ENCODE results near the gene RAB11FIP4.

Gene RAB11FIP4

GRCh38 chr17:31386542-31387075, 4.9 kb upstream of the RAB11FIP4 start:
- no peak for DNase-seq (ENCODE audit: low read depth in 3 of 3)

DNA sequence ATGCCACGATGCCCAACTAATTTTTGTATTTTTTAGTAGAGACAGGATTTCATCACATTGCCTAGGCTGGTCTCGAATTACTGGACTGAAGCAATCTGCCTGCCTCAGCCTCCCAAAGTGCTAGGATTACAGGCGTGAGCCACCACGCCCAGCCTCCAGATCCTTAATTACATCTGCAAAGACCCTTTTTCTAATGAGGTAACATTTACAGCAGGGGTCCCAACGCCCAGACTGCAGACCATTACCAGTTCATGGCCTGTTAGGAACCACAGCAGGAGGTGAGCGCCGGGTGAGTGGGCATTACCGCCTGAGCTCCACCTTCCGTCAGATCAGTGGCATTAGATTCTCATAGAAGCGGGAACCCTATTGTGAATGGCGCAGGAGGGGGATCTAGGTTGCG, 4.0 kb upstream of the RAB11FIP4 start:
- no peak for DNase-seq (ENCODE audit: low read depth in 3 of 3)

GRCh38 chr17:31388351-31388750, 3.1 kb upstream of the RAB11FIP4 start:
- no peak for DNase-seq (ENCODE audit: low read depth in 3 of 3)

GRCh38 chr17:31388770-31389656, 2.5 kb upstream of the RAB11FIP4 start:
- no peak for DNase-seq (ENCODE audit: low read depth in 3 of 3)

- no peak for DNase-seq (ENCODE audit: low read depth in 3 of 3)
These were observed 1.7 kb upstream of the RAB11FIP4 start for GRCh38 chr17:31389657-31390381.

GRCh38 chr17:31390426-31390747, 1.1 kb upstream of the RAB11FIP4 start:
- DNase-seq (ENCODE audit: low read depth in 3 of 3), result no peak

DNA sequence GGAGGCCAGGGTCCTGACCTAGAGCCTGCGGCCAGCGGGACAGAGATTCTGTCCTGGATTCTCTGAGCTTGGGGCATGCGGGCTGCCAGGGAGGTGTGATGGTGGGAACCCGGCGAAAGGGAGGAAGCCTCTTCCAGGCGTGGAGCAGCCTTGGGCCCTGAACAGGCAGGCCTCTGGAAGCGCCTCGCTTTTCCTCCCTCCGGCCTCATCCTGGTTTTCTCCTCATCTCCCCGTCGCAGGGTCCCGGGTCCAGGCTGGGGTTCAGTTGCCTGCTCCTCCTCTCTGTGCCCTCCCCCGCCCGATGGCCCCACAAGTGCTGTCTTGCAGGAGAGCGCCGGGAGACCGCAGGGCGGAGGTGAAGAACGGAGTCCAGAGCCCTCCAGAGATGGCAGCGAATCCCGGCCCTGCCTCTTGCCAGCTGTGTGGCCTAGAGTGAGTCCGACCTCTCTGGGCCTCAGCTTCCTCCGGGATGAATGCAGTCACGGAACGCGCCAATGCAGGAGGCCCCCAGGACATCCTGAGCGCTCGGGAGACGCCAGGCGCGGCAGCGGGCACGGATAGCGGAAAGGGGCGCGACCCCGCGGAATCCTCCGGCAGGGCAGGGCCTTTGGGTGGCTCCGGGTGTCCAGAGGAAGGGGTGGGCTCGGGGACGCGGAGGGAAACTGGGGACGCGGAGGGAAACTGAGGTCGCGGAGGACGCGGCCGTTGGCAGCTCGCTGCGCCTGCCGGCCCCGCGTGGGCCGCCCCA, 553 bp upstream of the RAB11FIP4 start:
- DNase-seq (ENCODE audit: low read depth in 3 of 3), result no peak

DNA sequence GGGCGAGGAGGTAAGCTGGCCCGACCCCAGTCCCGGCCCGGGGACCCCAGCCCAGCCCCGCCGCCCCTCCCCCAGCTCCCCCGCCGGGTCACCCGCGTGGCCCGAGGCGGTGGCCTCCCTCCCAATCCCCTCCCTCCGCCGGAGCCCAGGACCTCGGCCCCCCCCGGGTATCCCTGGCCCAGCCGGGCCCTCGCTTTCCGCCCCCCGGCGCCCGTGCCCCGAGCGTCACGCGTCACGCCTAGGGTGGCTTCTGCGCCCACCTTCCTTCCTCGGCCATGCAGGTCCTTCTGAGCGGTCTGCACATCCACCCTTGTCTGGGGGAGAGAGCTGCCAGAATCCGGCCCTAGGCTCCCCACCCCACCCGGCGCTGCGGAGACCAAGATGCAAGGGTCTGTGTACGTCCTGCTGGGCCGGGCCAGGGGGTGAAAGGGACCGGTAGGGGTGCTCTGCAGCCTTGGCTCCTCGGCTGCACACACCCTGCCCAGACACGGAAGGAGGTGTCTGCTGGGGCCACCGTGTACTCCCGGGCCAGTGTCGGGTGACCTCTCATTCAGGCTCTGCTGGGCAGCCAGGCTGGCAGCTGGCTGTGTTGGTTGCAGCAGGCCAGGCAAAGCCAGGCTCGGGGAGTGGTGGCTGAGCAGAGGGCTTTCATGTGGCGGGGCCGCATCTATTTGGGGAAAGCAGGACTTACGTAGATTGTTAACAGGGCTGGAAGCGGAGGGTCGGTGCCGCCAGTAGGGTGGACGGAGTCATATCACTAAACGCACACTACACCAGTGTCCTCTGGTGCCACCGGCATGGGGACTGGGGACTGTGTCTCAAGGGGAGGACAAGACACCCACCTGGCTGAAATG, 754 bp downstream of the RAB11FIP4 start:
- no peak for DNase-seq (ENCODE audit: low read depth in 3 of 3)

DNA sequence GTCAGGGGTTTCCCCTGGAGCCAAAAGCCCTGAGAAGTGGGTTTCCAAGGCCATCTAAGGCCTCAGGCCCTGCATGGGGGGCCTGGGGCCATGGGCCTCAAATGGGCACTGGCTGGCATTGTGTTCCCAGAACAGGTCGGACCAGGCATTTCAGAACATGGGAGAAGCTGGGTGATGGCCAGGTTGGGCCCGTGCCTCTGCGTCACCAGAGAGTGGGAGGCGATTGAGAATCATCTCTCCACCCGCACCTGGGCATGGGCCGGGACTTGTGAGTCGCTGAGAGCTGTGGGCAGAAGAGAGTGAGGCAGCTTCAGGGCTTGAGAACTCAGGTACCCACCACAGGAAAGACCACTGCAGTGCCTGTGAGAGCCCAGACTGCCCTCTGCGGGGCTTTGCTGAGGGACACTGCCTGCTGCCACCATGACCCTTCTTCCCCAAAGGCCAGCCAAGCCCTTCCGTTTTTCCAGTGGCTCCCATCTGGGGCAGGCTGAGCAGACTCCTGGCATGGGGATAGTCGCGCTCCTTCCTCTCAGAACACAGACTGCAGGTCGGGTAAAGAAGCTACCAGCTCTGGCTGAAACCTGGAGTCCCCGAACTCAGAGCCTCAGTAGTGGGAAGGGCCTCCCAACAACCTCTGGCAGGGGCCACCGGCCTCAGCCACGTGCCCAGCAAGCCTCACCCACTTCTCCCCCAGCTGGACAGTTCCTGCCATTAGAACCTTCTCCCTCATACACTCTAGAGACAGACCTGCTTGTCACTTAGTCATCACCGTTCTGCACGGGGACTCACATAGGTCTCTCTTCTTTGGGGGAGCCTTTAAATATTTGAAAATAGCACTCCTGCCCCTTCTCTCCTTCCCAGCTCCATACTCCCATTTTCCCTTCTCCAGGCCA, 1.6 kb downstream of the RAB11FIP4 start:
- DNase-seq (ENCODE audit: low read depth in 3 of 3), result no peak

DNA sequence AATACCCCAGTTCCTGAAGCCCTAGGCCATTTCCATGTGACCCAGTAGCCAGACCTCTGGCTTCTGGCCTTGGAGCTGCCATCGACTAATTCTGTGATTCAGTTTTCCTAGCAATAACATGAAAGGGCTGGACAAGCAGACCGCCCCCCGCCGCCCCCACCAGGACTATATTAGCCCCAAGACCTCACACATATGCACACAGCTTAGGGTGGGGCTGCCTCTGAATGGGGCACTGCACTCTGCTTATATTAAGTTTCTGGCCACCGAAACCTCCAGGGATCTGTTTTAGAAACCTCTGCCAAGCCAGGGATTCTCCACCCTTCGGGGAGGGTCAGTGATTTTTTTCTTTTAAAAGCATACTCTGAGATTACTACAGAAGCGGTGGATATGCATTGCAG, 2.3 kb downstream of the RAB11FIP4 start:
- DNase-seq (ENCODE audit: low read depth in 3 of 3), result no peak

DNA sequence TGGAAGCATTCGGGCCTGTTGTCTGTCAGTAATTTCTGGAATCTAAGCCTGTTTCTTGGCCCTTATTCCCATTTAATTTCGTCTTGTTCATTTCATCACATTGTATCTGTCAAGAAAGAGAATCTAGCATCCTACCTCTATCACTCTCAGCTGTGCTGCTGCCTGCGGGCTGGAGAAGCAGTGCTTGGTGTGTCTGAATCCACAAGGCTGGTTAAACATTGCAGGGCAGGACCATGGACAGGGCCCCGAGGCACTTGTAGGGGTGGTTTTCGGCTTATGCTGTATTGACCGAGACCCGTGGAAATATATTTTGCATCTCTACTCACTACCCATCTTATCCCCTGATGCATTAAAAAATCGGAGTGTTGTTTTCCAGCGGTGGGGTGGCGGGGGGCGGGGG, 3.1 kb downstream of the RAB11FIP4 start:
- peak; percentile 16 to 44 (median 21) for DNase-seq (ENCODE audit: low read depth in 3 of 3)

DNA sequence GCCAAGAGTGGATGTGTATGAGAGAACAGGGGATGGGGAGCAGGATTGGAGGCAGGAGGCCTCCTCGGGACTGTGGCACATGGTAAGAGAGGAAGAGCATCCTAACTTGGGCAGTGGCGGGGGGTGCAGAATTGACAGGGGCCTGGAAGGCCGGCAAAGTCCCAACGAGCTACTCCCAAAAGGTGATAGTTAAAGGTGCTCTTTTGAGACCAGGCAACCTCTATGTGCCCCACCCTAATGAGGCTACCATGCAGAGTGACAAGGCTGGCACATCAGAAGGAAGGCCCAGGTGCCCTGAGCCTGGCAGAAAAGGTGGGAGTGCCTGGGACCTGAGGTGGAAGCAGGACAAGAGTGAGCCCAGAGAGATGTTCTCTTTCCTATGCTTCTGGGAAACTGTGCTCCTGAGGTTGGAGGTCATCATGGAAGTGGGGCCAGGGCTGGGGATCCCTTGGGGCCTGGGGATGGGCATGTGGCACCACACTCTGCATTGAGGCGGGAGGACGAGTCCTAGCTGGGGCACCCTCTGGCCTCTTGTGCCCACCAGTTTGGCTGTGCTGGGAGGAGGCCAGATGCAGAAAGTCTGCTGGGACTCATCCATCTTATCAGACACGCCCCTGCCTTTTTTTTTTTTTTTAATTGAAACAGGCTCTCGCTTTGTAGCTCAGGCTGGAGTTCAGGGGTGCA, 5.9 kb downstream of the RAB11FIP4 start:
- no peak for DNase-seq (ENCODE audit: low read depth in 3 of 3)

GRCh38 chr17:31398381-31399311, 7.2 kb downstream of the RAB11FIP4 start:
- DNase-seq (ENCODE audit: low read depth in 3 of 3), result no peak

- DNase-seq (ENCODE audit: low read depth in 3 of 3), result no peak
These were observed 9.0 kb downstream of the RAB11FIP4 start for GRCh38 chr17:31400481-31400950.

GRCh38 chr17:31401456-31402254, 10.2 kb downstream of the RAB11FIP4 start:
- DNase-seq (ENCODE audit: low read depth in 3 of 3), result no peak

DNA sequence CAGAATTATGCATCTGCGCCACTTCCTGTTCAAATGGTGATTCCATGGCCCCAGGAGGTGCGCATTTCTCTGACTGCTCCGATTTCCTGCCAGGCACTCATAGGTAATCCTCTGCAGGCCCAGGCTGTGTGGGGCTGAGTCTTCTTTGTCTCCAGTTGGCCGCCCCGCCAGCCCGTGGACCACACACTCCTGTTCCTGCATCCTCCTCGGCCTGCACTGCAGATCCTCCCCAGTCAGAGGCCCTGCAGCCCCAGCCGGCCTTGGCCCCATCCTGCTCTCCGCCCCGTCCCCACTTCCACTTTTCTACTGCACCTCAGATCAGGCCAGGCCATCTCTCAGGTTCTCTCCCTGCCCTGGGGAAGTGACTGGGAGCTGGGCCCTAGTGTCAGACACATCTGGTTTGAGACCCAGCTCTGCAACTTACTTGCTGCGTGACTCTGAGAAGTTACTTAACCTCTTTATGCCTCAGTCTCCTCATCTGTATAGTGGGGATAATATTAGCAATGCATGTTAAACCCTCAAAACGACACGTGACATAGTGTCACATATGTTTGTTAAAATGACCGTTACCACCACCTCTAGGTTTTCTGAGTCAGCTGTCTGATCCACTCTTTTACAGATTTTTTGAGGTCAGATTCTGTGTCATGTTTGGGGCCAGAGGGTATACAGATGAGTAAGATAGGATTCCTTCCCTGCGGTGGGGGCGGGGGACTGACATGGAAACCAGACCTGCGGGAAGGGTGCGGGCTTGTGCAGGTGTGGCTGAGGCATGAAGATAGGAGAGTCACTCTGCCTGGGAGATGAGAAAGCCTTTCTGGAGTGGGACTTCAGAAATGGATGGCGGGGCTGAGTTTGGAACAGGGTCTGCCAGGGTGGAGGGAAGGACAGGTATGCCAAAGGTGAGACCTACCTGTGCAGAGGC, 12.8 kb downstream of the RAB11FIP4 start:
- DNase-seq (ENCODE audit: low read depth in 3 of 3), result no peak

Measured in stimulated activated CD4-positive, alpha-beta T cell treated with anti-CD3 and anti-CD28 coated beads, TNF-alpha, amount 100 ng/mL, for 48 hours (primary cell).